HG02610 (cell line): Measurements from ENCODE around the gene GRAMD4.

Experiments
- ATAC-seq: cut with Tn5 transposase; IDR thresholded peaks from one replicate; pipeline ENCODE4 v1.9.1; 2021; ENCODE audit warnings: mild to moderate bottlenecking, moderate library complexity; ENCODE audit not compliant: unreplicated experiment

Gene GRAMD4

GRCh38 chr22:46582281-46582933 lies 37.8 kb upstream of the GRAMD4 start:
- ATAC-seq: no peak

- ATAC-seq: no peak
Observed at GRCh38 chr22:46583571-46583970, 36.6 kb upstream of the GRAMD4 start.

GRCh38 chr22:46584081-46584921 lies 35.9 kb upstream of the GRAMD4 start:
- no peak for ATAC-seq

- ATAC-seq: no peak
Observed at GRCh38 chr22:46585340-46586122, 34.7 kb upstream of the GRAMD4 start.

GRCh38 chr22:46586123-46586519 lies 34.1 kb upstream of the GRAMD4 start:
- no peak for ATAC-seq

- ATAC-seq: no peak
Observed at GRCh38 chr22:46586531-46587011, 33.6 kb upstream of the GRAMD4 start.

GRCh38 chr22:46587061-46587460 lies 33.1 kb upstream of the GRAMD4 start:
- peak; percentile 52 for ATAC-seq

GRCh38 chr22:46587492-46588278 lies 32.5 kb upstream of the GRAMD4 start:
- ATAC-seq: peak; percentile 44

GRCh38 chr22:46588279-46589140 lies 31.7 kb upstream of the GRAMD4 start:
- ATAC-seq: no peak

- no peak for ATAC-seq
Observed at GRCh38 chr22:46589141-46589748, 30.9 kb upstream of the GRAMD4 start.

GRCh38 chr22:46589871-46590271 lies 30.3 kb upstream of the GRAMD4 start:
- ATAC-seq: no peak

- no peak for ATAC-seq
Observed at GRCh38 chr22:46590334-46590733, 29.9 kb upstream of the GRAMD4 start.

- ATAC-seq: no peak
Observed at GRCh38 chr22:46591930-46592329, 28.3 kb upstream of the GRAMD4 start.

GRCh38 chr22:46592390-46592872 lies 27.8 kb upstream of the GRAMD4 start:
- peak; percentile 53 for ATAC-seq

GRCh38 chr22:46593211-46593681 lies 26.9 kb upstream of the GRAMD4 start:
- no peak for ATAC-seq

GRCh38 chr22:46593996-46594946 lies 25.9 kb upstream of the GRAMD4 start:
- no peak for ATAC-seq

GRCh38 chr22:46594947-46595298 lies 25.3 kb upstream of the GRAMD4 start:
- ATAC-seq: no peak

- ATAC-seq: no peak
Observed at GRCh38 chr22:46595545-46595944, 24.6 kb upstream of the GRAMD4 start.
